ENCODE results near the gene KRT75.

GRCh38 chr12:52385226-52385702, 48.9 kb downstream of the KRT75 start, which contains the start of gene KRT84:
- TF ChIP-seq POLR2A (IDR thresholded peaks at IDR 0.05; ENCODE audit: low read depth, low read length) (no peak), TAF1 (IDR thresholded peaks at IDR 0.05; ENCODE audit: low read depth, low read length) (no peak)

All from GM12891 (cell line).